Smooth muscle cell (in vitro differentiated cells): ENCODE results near the gene CIB4. TPM values are rescaled to one million over a fixed set of nuclear protein-coding genes. Genes with fewer than 3 reads are reported as not detected.

Experiments
- DNase-seq: peaks from one replicate; lab custom pipeline; 2025; ENCODE audit not compliant: unreplicated experiment; lab: John Stamatoyannopoulos, UW
- H2AFZ ChIP-seq: fragments of 200-600 bp; sonication (generic); 2 replicates; pipeline ENCODE4 v1.6.0; 2016; ENCODE audit warnings: antibody characterized with exemption, low read depth, mild to moderate bottlenecking
- H3F3A ChIP-seq: fragments of 200-600 bp; sonication (generic); 2 replicates; pipeline ENCODE4 v1.6.0; 2017; ENCODE audit warnings: antibody characterized with exemption, low read depth
- H3K27ac ChIP-seq: fragments of 200-600 bp; sonication (generic); 2 replicates; pipeline ENCODE4 v1.5.1; 2016; ENCODE audit warnings: low read depth, mild to moderate bottlenecking
- H3K27me3 ChIP-seq: fragments of 200-600 bp; sonication (generic); 2 replicates; pipeline ENCODE4 v1.6.1; 2016; ENCODE audit warnings: low read depth, mild to moderate bottlenecking
- H3K36me3 ChIP-seq: fragments of 200-600 bp; sonication (generic); 2 replicates; pipeline ENCODE4 v1.5.1; 2016; ENCODE audit warnings: low read depth
- H3K4me1 ChIP-seq: fragments of 200-600 bp; sonication (generic); 2 replicates; pipeline ENCODE4 v1.5.1; 2016; ENCODE audit warnings: low read depth
- H3K4me2 ChIP-seq: fragments of 200-600 bp; sonication (generic); 2 replicates; pipeline ENCODE4 v1.6.0; 2016; ENCODE audit warnings: mild to moderate bottlenecking
- H3K4me3 ChIP-seq: fragments of 200-600 bp; sonication (generic); 2 replicates; pipeline ENCODE4 v1.5.1; 2016; ENCODE audit warnings: mild to moderate bottlenecking
- H3K79me2 ChIP-seq: fragments of 200-600 bp; sonication (generic); 2 replicates; pipeline ENCODE4 v1.6.0; 2016; ENCODE audit warnings: low read depth, mild to moderate bottlenecking
- H3K9ac ChIP-seq: fragments of 200-600 bp; sonication (generic); 2 replicates; pipeline ENCODE4 v1.6.0; 2016; ENCODE audit warnings: low read depth
- H3K9me3 ChIP-seq: fragments of 200-600 bp; sonication (generic); replicated peaks from 2 replicates; pipeline ENCODE4 v1.5.1; 2016; ENCODE audit warnings: low read depth
- H4K20me1 ChIP-seq: fragments of 200-600 bp; sonication (generic); 2 replicates; pipeline ENCODE4 v1.6.0; 2016; ENCODE audit warnings: low read depth
- CTCF ChIP-seq: fragments of 200-600 bp; sonication (generic); IDR thresholded peaks from 2 replicates; pipeline ENCODE4 v1.5.1; 2017; ENCODE audit warnings: borderline replicate concordance, mild to moderate bottlenecking, antibody characterized with exemption; ENCODE audit not compliant: insufficient read depth, poor library complexity, severe bottlenecking
- WGBS: methylation state at CpG from one replicate; pipeline ENCODE4 v1.1.7; 2016; ENCODE audit warnings: low lambda C conversion rate; 5-methylcytosine and 5-hydroxymethylcytosine counted together
- polyA plus RNA-seq: library from polyadenylated mRNA; unstranded; fragments of >200 nt; fragmentation: Nextera tagmentation; extraction: Ambion mirVana; gene quantifications from 2 replicates; pipeline ENCODE4 v1.2.1, GENCODE V29; 2016
- total RNA-seq: library from RNA; depleted of rRNA; stranded (reverse); fragments of >200 nt; gene quantifications from 2 replicates; pipeline ENCODE4 v1.2.3, GENCODE V29; 2014

CIB4 gene
- total and polyA plus RNA-seq, 2 experiments from 2014 or later = not detected

DNA sequence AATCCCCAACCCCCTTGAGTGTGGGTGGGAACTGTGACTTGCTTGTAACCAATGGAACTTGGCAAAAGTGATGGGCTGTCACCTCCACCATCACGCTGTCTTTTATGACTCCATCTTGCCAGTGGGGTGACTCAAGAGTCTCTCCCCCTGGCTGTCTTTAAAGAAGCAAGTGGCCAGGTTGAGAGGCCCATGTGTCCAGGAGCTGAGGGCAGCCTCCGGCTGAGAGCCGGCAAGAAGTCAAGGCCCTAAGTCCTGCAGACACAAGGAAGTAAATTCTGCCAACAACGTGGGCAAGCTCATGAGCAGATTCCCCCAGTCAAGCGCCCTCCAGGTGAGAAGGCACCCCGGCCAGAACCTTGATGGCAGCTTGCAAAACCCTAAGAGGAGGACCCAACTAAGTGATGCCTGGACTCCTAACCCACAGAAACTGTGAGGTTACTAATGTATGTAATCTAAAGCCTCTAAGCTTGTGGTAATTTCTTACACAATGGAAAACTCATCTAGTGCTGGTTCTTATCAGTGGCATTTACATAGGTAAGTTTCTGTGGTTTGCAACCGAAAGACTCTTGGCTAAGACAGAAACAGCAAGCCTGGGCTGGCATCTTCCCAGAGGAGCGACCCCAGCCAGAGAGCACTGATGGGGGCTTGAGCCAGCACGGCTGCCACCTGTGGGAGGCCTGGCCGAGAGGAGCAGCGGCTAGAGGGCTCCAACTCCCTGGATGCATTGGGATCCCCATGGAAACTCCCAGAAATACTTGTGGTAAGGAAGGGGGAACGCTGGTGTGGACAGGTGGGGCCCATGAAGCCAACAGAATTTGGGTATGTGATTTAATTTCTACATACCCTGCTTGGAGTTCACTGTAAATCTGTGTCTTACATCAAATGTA is 49.3 kb downstream of the CIB4 start:
- H3K4me1 ChIP-seq = no peaks in the 10 kb centered on the region
- no peaks in the 10 kb centered on the region for H3K9me3 ChIP-seq
- no peak overlapping the region for H3K4me3 ChIP-seq
- H3K27ac ChIP-seq = no peak overlapping the region
- H4K20me1 ChIP-seq = no peaks in the 10 kb centered on the region
- peaks cover 44% of the 10 kb centered on the region for H3K27me3 ChIP-seq
- H3K4me2 ChIP-seq = no peak overlapping the region
- 80% methylated on average over 12 of the region's 12 CpGs for WGBS
- no peaks in the 10 kb centered on the region for H3K79me2 ChIP-seq
- H3F3A ChIP-seq = no peaks in the 10 kb centered on the region
- DNase-seq = no peak
- no peak for TF ChIP-seq CTCF
- H2AFZ ChIP-seq = no peak overlapping the region
- H3K9ac ChIP-seq = no peak overlapping the region
- H3K36me3 ChIP-seq = no peaks in the 10 kb centered on the region

DNA sequence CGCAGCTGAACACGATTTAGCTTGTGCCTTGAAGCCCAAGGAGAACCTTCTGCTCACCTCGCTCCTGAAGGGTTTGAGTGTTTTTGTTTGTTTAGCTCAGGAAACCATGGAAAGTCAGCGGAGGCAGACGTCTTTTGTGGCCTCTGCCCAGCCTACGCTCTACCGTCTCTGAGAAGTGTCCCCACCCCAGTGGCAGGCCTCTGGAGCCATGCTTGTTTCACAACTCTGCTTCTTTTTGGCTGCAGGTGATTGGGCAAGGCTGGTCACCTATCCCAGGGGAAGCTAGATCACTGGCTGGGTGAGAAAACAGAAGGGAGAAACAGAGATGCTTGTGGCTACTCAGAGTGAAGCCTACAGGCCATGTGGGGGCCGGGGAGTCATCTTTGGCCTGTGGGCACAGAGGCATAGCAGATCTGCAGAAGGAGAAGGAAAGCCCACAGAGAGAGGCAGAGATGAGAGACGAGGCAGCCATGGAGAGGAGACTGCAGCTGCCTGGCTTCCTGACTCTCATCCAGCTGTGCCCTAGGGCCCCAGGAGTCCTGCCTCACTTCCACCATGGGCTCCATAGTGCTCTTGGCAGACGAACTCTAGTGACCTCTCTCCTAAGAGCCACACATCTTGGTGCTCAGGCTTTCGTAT is 50.1 kb downstream of the CIB4 start:
- Histone ChIP-seq H3K9ac (no peak overlapping the region), H3K79me2 (no peaks in the 10 kb centered on the region), H3F3A (no peaks in the 10 kb centered on the region), H3K36me3 (no peaks in the 10 kb centered on the region), H3K4me1 (no peaks in the 10 kb centered on the region), H3K27ac (no peak overlapping the region), H3K4me3 (no peak overlapping the region), H3K9me3 (no peaks in the 10 kb centered on the region), H3K4me2 (no peak overlapping the region), H2AFZ (no peak overlapping the region), H4K20me1 (no peaks in the 10 kb centered on the region), H3K27me3 (peaks cover 43% of the 10 kb centered on the region)
- TF ChIP-seq CTCF = no peak
- 78% methylated on average over 11 of the region's 11 CpGs for WGBS
- DNase-seq = no peak

GRCh38 chr2:26590508-26590907 is 50.7 kb downstream of the CIB4 start:
- 57% methylated on average over 6 of the region's 6 CpGs for WGBS
- no peak for DNase-seq
- Histone ChIP-seq H3K4me1 (no peaks in the 10 kb centered on the region), H3K27me3 (peaks cover 37% of the 10 kb centered on the region), H4K20me1 (no peaks in the 10 kb centered on the region), H3F3A (no peaks in the 10 kb centered on the region), H3K27ac (no peak overlapping the region), H3K4me3 (no peak overlapping the region), H3K9ac (no peak overlapping the region), H2AFZ (no peak overlapping the region), H3K4me2 (no peak overlapping the region), H3K79me2 (no peaks in the 10 kb centered on the region), H3K9me3 (no peaks in the 10 kb centered on the region), H3K36me3 (no peaks in the 10 kb centered on the region)
- no peak for TF ChIP-seq CTCF
